Germinal center (tissue), 1 donor: ENCODE results near the gene TOM1L2.

ENCODE experiments used
- DNase-seq: peaks from one replicate; pipeline ENCODE4 v3.0.0; 2012; ENCODE audit warnings: mixed read lengths, low spot score

Gene TOM1L2

GRCh38 chr17:17873450-17873991 is 98.7 kb downstream of the TOM1L2 start:
- DNase-seq: no peak

GRCh38 chr17:17872547-17873345 is 99.5 kb downstream of the TOM1L2 start:
- no peak for DNase-seq

DNA sequence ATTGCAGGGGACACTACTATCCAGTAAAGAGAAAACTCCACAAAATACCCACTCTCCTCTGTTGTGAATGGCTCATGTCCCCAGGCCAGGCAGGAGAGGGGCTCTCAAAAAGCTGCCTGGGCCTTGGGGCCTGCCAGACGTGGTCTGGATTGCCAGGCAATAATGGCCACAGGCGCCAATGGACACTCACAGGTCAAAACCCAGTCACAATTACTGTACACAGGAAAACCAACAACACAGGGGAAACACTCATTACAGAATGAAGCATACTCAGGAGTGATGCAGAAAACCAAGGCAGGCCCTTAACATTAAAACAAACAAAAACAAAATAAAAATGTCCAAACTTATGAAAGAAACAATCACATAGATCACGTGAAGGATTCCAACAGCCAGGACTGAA is 100.3 kb downstream of the TOM1L2 start:
- DNase-seq: no peak

DNA sequence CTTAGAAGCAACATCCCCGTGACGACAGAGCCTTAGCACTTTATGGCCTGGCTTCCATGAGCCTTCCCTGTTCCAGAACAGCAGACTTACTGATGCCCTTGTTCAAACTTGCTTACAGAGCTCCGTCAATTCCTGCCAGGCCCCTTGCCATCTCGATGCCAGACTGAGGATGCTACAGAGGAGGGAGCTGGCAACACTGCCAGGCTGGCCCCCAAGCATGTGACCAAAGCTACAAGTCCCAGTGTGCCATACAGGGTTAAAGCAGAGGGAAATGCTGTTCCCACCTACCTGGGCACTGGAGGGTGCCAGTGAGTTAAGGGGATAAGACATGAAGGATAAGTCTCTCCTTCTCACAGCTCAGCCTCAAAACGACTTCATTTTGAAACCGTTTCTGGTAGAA is 102.0 kb downstream of the TOM1L2 start:
- no peak for DNase-seq

GRCh38 chr17:17868641-17869522 is 103.3 kb downstream of the TOM1L2 start:
- no peak for DNase-seq

DNA sequence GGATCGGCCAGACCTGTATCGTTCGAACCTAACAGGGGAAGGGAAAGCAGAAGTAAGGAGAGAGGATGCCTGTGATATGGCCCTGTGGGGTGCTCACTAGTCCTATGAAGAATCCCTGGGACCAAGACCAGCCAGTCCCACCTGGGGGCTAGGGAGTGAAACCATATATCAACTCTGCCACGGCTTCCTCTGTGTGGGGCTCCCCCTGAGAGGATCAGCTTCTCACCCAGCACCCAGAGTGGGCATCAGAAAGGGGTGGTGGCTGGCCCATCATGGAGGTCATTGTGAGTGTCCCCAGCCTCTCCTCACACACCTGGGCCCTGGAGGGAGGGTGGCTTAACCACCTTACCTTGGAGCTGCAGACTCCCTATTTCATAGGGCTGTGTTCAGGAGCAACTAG is 105.3 kb downstream of the TOM1L2 start:
- no peak for DNase-seq

- DNase-seq: no peak
Observed at GRCh38 chr17:17866425-17866824, 105.8 kb downstream of the TOM1L2 start.

DNA sequence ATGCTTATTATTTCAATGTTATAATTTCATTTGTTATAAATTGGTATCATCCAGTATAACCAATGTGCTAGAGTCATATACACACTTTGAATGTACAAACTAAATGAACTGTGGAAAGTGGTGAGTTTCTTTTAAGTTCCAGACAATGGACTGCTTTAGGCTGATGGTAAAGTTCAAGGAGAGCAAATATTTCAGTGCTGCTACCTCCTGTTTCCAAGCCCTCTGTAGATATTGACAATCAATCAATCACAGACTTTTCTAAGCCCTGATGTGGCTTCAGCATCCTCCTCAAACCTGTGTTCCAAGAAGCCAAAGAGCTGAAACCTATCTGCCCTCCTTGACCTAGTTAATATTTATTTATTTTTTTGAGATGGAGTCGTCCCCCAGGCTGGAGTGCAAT is 107.2 kb downstream of the TOM1L2 start:
- DNase-seq: no peak

- no peak for DNase-seq
Observed at GRCh38 chr17:17860766-17861107, 111.5 kb downstream of the TOM1L2 start.

- DNase-seq: peak; percentile 86
Observed at GRCh38 chr17:17859909-17860765, 112.1 kb downstream of the TOM1L2 start.

- DNase-seq: no peak
Observed at GRCh38 chr17:17857496-17857895, 114.7 kb downstream of the TOM1L2 start.

GRCh38 chr17:17856386-17856785 is 115.8 kb downstream of the TOM1L2 start:
- no peak for DNase-seq

DNA sequence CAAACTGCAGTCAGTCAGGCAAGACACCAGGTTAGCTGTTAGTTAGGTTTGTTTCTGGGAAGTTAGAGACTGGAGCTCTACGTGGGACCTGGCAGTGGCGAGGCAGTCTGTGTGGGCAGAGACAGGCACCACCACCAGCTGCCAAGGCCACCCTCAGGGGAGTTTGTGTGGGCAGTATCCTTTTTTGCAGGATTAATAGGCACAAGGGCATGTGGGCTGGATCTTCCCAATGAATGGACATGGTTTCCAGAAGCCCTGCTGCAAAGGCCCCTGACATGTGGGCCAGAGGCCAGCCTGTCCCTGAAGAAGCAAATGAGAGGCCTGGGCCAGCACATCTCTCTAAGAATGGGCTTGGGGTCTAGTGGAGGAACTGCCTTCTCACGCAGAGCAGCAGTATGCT is 116.2 kb downstream of the TOM1L2 start:
- DNase-seq: no peak

DNA sequence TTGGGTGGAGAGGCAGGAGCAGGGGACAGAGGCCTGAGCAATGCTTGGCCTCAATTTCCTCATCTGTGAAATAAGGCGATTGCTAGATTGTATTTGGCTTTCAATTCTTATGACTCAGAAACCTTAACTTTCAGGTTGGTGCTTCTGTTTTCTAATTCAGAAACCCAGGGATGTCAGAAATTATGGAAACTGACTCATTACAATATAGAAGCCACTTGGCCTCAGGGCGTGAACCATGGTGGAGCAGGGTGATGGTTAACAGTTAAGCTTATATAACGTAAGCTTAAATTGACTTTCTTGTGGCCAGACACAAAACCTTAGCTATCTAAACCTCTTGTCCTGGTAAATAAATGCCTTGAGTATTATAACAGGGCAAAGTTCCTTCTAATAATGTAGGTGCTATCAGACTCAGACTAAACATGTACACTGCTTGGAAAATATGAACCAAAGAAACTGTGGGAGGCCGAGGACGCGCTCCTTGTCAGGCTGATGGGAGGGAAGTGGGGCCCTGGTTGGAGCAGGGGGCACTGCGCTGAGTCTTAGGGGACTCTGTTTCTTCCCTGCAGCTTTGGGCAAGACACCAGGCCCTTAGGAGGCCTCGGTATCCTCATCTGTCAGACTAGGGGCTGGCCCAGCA is 118.3 kb downstream of the TOM1L2 start:
- DNase-seq: no peak

- DNase-seq: no peak
Observed at GRCh38 chr17:17852930-17853329, 119.3 kb downstream of the TOM1L2 start.

DNA sequence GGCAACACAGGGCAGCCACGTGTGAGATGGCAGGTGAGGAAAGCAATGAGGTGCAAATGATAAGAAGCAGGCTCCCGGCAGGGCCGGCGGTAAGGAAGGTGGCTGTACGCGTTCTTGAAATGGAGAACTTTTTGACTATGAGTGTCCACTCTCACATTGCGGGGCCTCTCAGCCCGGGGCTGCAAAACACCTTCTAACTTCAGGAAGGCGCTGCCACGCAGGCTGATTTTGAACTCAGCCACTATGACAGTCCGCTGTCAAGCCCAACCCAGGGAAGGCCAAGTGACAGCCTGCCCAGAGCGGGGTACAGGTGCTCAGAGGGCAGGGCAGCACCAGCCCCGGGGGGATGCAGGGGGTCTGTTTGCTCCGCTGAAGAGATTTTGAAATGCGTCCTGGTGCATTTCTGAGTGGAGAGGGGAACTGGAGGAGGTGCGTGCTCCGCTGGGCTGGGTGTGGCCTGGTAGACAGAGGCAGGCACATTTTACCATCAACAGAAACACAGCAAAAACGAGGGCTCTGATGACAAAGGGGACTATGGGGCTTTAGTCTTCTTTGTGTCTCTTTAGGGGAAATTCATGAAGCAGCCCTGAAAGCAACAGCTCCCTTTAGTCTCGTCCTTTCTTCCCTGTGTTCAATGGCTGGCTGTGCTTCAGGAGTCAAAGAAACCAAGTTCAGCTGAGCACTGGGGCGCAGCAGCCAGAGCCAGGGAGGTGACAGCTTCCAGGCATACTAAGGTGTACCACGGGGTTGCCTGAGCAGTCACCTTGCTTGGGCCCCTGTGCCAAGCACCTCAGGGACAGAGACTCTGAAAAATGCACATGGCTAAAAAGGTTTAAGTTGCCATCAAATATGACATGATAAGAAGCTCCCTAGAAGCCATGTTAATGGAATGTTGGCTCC is 120.8 kb downstream of the TOM1L2 start:
- DNase-seq: no peak

DNA sequence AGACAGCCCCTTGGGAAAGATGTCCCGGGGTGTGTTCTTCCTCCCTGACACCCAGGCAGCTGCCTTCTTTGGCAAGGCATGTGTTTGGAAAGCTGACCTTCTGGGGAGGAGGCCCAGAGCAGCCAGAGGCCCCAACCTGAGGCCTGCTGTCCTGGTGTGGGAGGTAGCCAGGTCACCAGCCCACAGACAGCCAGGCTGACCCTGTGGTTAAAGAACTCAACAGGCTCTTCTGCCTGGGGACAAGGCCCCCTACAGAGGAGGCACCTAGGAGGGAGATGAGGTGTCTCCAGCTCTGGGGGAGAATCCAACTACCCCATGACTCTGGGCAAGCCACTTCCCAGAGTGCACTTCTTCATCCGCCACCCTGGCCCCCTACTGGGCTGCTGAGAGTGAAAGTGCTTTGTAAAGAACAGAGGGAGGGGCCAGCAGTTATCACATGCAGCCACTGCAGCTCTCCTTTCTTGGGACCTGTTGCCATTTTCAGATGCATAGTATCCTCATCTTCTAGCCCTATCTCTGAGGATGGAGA is 122.3 kb downstream of the TOM1L2 start:
- peak; percentile 58 for DNase-seq

DNA sequence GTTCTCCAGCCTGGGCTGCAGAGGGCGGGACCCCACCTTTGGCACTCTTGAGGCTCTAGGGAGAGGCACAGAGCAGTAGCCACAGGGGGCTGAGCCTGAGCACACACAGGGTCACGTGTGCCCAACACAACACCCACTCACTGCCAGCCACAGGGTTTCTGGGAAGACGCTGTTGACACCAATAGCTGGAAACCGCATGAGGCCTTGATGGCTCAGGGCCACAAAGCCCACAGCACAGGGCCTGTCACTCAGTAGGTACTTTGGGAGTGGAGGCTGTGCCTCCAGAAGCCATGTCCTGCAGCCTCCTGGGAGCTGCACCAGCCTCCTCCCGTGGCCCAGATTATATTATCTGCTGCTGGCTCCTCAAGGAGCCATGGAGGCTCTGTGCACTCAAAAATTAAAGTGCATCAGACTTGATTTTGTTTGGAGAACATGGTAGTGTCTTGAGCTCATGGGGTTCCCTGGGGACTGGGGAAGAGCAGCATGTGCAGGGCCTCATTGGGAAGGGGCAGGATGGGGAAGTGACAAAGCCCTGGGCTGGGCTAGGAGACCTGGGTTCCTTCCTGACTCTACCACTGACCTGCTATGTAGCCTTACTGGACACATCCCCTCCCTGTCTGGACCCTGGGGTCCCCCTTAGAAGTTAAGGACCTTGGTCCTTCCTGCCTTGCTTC is 122.9 kb downstream of the TOM1L2 start:
- no peak for DNase-seq

- DNase-seq: no peak
Observed at GRCh38 chr17:17848311-17849082, 123.7 kb downstream of the TOM1L2 start.
